Psoas muscle (tissue), 8 donors: Measurements from ENCODE around the gene SS18. TPM values are rescaled to one million over a fixed set of nuclear protein-coding genes. Genes with fewer than 3 reads are reported as not detected.

Source experiments
- ATAC-seq, 4 donors: fragments of 200-7000 bp; cut with Tn5 transposase; one replicate each; pipeline ENCODE4 v1.9.1; 2020; ENCODE audit warnings: moderate library complexity in 3 of 4, mild to moderate bottlenecking in 2 of 4
- DNase-seq, 2 donors: peaks; one replicate each; pipeline ENCODE4 v3.0.0-alpha.2; 2020
- H3K27ac ChIP-seq: fragments of 200-600 bp; one replicate; pipeline ENCODE4 v1.8.0; 2022
- H3K27me3 ChIP-seq, 3 donors: fragments of 200-600 bp in 1 of 3; one replicate each; pipeline versions ENCODE4 v1.6.1 to v1.8.0; 2013 to 2022; ENCODE audit warnings: low read length in 2 of 3, mild to moderate bottlenecking in 2 of 3, moderate library complexity in 1 of 3; ENCODE audit not compliant: insufficient read depth in 3 of 3
- H3K36me3 ChIP-seq, 2 donors: fragments of 200-600 bp in 1 of 2; one replicate each; pipeline versions ENCODE4 v1.6.1 to v1.8.0; 2013 to 2022; ENCODE audit warnings: low read depth in 1 of 2, mild to moderate bottlenecking in 1 of 2, moderate library complexity in 1 of 2; ENCODE audit not compliant: insufficient read depth in 1 of 2
- H3K4me1 ChIP-seq: fragments of 200-600 bp; one replicate; pipeline ENCODE4 v1.8.0; 2022
- H3K4me3 ChIP-seq: fragments of 200-600 bp; one replicate; pipeline ENCODE4 v1.8.0; 2022; ENCODE audit warnings: mild to moderate bottlenecking
- H3K9me3 ChIP-seq: fragments of 200-600 bp; one replicate; pipeline ENCODE4 v1.8.0; 2022
- CTCF ChIP-seq: fragments of 200-600 bp; IDR thresholded peaks from one replicate; pipeline ENCODE4 v1.8.0; 2022; ENCODE audit warnings: antibody characterized with exemption
- WGBS, 3 donors: extraction: QIAGEN DNeasy Blood & Tissue Kit; methylation state at CpG; one replicate each; pipeline versions ENCODE4 v1.1.6 to v1.1.7; 2013; 5-methylcytosine and 5-hydroxymethylcytosine counted together
- intact Hi-C, 2 donors: fragments of 100-400 bp; cut with DNase I; formaldehyde crosslinking; loops; one replicate each; pipeline versions ENCODE4 v1.11.0 to v1.14.2; 2022
- polyA plus RNA-seq, 3 donors: library from polyadenylated mRNA; stranded (reverse); fragments of 200-250 nt; gene quantifications; one replicate each; pipeline ENCODE4 v1.2.3, GENCODE V29; 2013
- total RNA-seq, 4 donors: library from RNA; stranded (reverse); fragmentation: NEBNext Ultra II Directional in 2 of 4; extraction: Animal tissue kit (Norgen Biotek cat#: 25700) in 2 of 4; gene quantifications; one replicate each; pipeline versions ENCODE4 v1.2.1 to v1.2.4, GENCODE V29; 2021 to 2023
- donor health status: healthy with polysubstance abuse.
- donor health status: DM: no; HTN: no; CAD: no; lungs with moderate emphysema.
- donor health status: Bipolar disorder and iron deficiency.
- donor health status: healthy.
- donor health status: DM: yes; HTN: yes; CAD: no.
- donor health status: DM: no; HTN: no; CAD: no.
- donor health status: DM: no; HTN: no; CAD: no.
- donor health status: DM: yes; HTN: yes; CAD: no.

Gene SS18
- total and polyA plus RNA-seq, 7 donors, result 8.4 to 17.3 (median 12.7) TPM

DNA sequence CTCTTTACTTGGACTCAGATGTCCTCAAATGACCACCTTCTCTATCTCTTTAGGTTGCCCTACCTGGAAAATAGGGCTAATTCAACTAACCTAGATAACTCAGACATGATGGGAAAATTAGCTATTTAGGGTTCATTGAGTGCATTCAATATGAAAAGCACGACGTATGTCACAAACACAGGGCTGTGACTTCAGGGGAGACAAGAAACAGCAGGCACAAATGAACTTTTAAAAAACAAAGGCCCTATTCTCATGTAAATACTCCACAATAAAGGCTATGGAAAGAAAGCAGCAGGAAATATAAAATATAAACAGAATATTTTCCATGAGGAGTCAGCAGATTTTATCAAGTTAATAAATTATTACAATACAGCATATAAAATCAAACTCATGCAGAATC lies 97.8 kb downstream of the SS18 start:
- TF ChIP-seq CTCF, result no peak
- intact Hi-C loops, result no loop called here

GRCh38 chr18:25990473-25990872 lies 99.9 kb downstream of the SS18 start:
- Histone ChIP-seq H3K27me3 (no peaks in the 10 kb centered on the region), H3K9me3 (no peaks in the 10 kb centered on the region), H3K4me1 (no peaks in the 10 kb centered on the region), H3K36me3 (no peaks in the 10 kb centered on the region), H3K4me3 (no peak overlapping the region), H3K27ac (no peak overlapping the region)
- no peak for TF ChIP-seq CTCF
- 76 to 84% (median 80%) methylated on average over 8 of the region's 8 CpGs for WGBS, 3 donors
- intact Hi-C loops, result no loop called here
- no peak for ATAC-seq
- no peak for DNase-seq

More for the DNA sequence above, 97.8 kb downstream of the SS18 start:
- ATAC-seq (no peak), DNase-seq (no peak)
- no peaks in the 10 kb centered on the region for H3K4me1 ChIP-seq
- H3K27ac ChIP-seq, result no peak overlapping the region
- H3K9me3 ChIP-seq, result no peaks in the 10 kb centered on the region
- H3K27me3 ChIP-seq, result no peaks in the 10 kb centered on the region
- H3K4me3 ChIP-seq, result no peak overlapping the region
- no peaks in the 10 kb centered on the region for H3K36me3 ChIP-seq
- WGBS, 3 donors, result 83 to 87% (median 84%) methylated on average over 2 of the region's 2 CpGs

- H3K4me3 ChIP-seq, result no peak overlapping the region
- no peak for TF ChIP-seq CTCF
- H3K27me3 ChIP-seq, result no peaks in the 10 kb centered on the region
- intact Hi-C loops, result no loop called here
- H3K27ac ChIP-seq, result no peak overlapping the region
- no peaks in the 10 kb centered on the region for H3K9me3 ChIP-seq
- DNase-seq, result no peak
- H3K4me1 ChIP-seq, result no peaks in the 10 kb centered on the region
- H3K36me3 ChIP-seq, result no peaks in the 10 kb centered on the region
- 21 to 45% (median 40%) methylated on average over 1 of the region's 1 CpG for WGBS, 3 donors
- no peak for ATAC-seq
Measured at GRCh38 chr18:25985707-25986394, 104.6 kb downstream of the SS18 start.

DNA sequence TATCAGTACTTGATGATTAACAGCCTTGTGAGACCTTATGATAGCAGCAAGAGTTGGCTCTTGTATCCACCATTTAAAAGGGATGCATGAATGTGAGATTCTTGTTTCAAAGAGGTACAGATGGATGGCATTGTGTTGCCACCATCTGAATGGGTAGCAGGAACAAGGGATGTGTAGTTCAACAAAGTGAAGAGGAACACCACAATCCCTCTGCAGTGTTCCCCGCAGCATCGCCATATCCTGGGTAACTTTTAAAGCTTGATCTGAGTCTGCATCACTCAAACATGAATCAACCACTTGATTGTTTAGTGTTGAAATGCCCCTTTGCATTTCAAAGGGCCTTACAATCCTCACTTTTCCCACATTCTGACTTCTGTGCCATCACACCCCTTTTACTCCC lies 106.7 kb downstream of the SS18 start:
- ATAC-seq, result no peak
- no peaks in the 10 kb centered on the region for H3K4me1 ChIP-seq
- H3K4me3 ChIP-seq, result no peak overlapping the region
- H3K9me3 ChIP-seq, result no peaks in the 10 kb centered on the region
- H3K27ac ChIP-seq, result no peak overlapping the region
- no peaks in the 10 kb centered on the region for H3K36me3 ChIP-seq
- no peaks in the 10 kb centered on the region for H3K27me3 ChIP-seq
- TF ChIP-seq CTCF, result no peak
- 94 to 100% (median 97%) methylated on average over 2 of the region's 2 CpGs for WGBS, 3 donors
- DNase-seq, result no peak
- intact Hi-C loops, result no loop called here

DNA sequence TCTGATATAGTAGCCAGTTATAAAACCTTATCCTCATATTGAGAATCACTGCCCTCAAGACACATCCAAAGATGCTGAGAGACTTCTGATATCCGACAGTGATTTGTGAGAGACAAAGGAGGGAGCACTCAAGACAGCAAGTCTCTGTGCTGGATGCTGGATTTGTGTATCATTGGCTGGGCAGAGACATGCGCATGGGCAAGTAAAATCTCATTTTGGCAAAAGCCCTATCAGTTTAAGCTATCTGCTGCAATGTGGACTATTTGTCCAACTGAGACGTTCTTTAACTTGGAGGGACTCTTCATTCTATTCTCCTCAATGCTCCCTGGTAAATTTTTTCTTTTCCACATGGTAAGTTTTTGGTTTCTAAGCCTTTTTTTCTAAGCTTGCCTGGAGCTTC lies 107.5 kb downstream of the SS18 start:
- Histone ChIP-seq H3K4me3 (no peak overlapping the region), H3K9me3 (no peaks in the 10 kb centered on the region), H3K27ac (no peak overlapping the region), H3K36me3 (no peaks in the 10 kb centered on the region), H3K4me1 (no peaks in the 10 kb centered on the region), H3K27me3 (no peaks in the 10 kb centered on the region)
- intact Hi-C loops, result no loop called here
- DNase-seq (no peak), ATAC-seq (no peak)
- WGBS, 3 donors, result 84 to 88% (median 85%) methylated on average over 3 of the region's 3 CpGs
- TF ChIP-seq CTCF, result no peak
